GM18870 (cell line): Measurements from ENCODE around the gene B4GALT5.

Experiments
- ATAC-seq: cut with Tn5 transposase; IDR thresholded peaks from one replicate; pipeline ENCODE4 v1.9.1; 2021; ENCODE audit warnings: moderate library complexity; ENCODE audit not compliant: unreplicated experiment

Gene B4GALT5

GRCh38 chr20:49660912-49661311, 52.8 kb downstream of the B4GALT5 start:
- no peak for ATAC-seq

DNA sequence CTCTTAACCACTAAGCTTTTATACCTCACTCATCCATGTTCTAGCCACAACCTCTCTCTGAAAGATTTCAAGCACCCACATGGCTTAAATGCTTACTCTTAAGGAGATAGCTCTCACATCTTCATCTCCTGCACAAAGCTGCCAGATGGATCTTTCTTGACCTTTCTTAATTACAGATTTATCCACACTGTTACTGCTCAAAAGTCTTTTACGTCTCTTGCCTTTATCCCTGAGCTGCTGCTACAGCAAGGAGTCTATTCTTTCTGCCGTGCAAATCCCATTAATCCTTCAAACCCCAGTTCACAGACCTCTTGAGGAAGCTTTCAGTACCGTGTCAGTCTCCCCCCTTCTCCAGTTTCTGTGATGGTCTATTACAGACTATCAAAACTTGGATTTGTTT, 54.6 kb downstream of the B4GALT5 start:
- no peak for ATAC-seq

DNA sequence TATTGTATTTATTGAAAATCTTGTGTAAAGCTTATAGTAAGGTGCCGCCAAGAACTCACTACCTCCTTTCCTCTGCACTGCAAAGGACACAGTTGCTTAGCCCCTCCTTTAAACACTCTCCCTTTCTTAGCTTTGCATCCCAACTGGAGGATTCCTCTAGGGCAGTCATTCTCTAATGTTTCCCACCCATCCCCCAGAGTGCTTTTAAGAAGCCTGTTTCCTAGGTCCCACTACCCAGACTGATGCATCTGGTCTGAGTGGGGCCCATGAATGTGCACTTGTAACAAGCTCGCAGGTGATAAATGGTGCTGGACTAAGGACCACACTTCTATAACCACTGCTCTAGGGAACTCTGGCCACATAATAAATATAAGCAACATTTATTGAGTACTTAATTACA, 55.2 kb downstream of the B4GALT5 start:
- no peak for ATAC-seq

GRCh38 chr20:49657118-49657901, 56.4 kb downstream of the B4GALT5 start:
- no peak for ATAC-seq

GRCh38 chr20:49656304-49656703, 57.4 kb downstream of the B4GALT5 start:
- ATAC-seq, result no peak

- ATAC-seq, result no peak
These were observed 59.7 kb downstream of the B4GALT5 start for GRCh38 chr20:49653925-49654434.

DNA sequence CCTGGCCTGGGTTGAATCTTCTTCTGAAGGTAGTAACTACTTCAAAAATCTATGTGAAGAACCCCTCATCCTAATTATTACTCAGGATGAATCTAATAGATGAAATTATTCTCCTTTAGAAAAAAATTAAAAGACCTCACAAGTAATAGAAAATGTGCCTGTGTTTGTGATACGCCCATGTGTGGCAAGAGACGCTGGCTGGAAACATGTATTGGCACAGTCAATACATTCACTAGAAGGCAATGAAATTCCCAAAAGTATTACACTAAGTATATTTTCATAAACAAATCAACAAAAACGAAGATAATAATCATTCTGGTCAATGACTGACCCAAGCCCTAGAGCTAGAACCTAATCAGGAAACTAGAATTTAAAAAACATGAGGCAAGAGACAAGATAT, 64.0 kb downstream of the B4GALT5 start:
- ATAC-seq, result no peak

- no peak for ATAC-seq
These were observed 66.1 kb downstream of the B4GALT5 start for GRCh38 chr20:49647550-49647949.

GRCh38 chr20:49646528-49646927, 67.2 kb downstream of the B4GALT5 start:
- ATAC-seq, result no peak

DNA sequence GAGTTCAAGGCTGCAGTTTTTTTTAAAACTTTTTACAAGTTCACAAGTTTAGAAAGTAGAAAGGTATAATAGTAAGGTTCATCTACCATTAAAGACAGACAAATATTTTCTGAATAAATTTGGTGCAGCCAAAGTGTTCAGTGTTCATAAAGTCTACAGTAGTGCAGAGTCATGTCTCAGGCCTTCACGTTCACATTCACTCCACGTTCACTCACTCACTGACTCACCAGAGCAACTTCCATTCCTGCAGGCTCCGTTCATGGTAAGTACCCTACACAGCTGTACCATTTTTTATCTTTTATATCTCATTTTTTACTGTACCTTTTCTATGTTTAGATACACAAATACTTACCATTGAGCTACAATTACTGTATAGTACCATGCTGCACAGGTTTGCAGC, 67.6 kb downstream of the B4GALT5 start:
- ATAC-seq, result no peak

DNA sequence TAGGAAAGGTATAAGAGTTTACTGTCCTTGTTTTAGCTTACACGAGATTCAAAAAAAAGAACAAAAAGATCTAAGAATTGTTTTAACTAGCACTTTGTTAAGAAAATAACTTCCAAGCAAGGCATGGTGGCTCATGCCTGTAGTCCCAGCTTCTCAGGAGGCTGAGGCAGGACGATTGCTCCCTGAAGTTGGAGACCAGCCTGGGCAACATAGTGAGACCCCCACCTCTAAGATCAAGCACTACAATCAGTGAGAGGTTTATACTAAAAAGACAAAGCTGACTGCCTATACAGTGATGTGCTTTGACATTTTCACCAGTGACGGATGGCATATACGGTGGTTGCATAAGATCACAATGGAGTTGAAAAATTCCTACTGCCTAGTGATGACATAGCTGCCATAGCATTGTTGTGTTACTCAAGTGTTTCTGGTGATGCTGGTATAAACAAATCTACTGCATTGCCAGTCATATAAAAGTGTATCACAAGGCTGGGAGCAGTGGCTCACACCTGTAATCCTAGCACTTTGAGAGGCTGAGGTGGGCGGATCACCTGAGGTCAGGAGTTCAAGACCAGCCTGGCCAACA, 68.6 kb downstream of the B4GALT5 start:
- ATAC-seq, result no peak

GRCh38 chr20:49642816-49643215, 70.9 kb downstream of the B4GALT5 start:
- no peak for ATAC-seq

DNA sequence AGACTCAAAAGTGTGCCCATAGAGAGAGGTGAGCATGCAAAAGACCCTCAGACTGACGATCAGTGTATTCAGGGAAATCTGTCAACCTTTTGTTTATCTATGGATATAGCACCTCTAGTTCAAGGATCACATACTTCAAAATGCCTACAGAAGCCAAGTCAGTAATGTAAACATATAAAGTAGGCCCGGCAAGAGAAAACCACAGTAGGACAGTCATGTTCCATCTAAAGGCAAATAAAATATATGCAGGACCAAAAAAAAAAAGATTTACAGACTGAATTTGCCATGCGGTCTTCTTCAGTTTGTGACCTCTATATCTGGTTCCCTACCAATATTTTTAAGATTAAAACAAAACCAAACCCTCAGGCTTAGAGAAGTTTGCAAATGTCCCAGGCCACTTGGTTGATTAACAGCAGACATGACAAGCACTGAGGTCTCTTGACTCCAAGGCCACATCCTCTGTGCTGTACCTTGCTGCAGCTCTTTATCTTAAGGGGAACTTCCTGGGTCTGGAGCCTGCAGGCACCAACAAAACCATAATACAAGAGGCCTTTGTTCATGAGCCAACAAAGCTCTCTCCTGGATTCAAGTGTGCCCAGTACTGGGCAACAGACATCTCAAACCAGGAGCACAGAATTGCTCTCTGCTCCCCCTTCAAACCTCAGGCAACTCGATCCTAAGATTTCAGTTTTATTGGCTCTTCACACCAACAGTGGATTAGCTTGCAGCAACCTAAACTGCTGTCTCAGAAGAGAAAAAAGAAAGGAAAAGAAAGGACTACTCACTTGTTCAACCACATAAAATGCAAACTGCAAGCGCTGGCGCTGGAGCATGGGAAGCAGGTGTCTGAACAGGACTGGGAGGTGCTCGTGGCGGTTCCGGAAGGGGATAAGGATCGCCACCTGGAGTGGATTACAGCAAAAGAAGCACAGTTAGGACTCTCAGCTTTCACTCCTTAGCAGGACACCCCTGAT, 71.7 kb downstream of the B4GALT5 start:
- no peak for ATAC-seq

GRCh38 chr20:49637046-49637637, 76.5 kb downstream of the B4GALT5 start:
- no peak for ATAC-seq

- ATAC-seq, result no peak
These were observed 77.2 kb downstream of the B4GALT5 start for GRCh38 chr20:49636447-49636846.

GRCh38 chr20:49635866-49636265, 77.8 kb downstream of the B4GALT5 start:
- ATAC-seq, result no peak

- ATAC-seq, result no peak
These were observed 78.5 kb downstream of the B4GALT5 start for GRCh38 chr20:49635166-49635565.

DNA sequence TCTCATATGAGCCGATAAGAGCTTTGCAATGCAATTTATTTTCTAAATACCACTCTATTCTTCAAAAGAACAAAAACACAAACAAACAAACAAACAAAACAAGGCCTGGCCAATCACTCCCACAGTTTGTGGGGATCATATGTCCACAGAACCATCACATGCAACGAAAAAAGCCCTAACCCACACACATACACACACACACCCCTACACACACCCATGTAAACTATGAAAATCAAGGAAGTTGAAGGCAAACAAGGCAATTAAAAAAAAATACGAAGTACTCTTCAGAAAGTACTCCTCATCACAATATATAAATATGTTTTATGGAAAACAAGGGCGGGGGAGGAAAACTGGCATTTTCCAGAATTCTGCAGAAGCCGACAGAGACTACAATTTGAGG, 79.6 kb downstream of the B4GALT5 start:
- no peak for ATAC-seq

- ATAC-seq, result no peak
These were observed 80.0 kb downstream of the B4GALT5 start for GRCh38 chr20:49633643-49634042.

- no peak for ATAC-seq
These were observed 80.7 kb downstream of the B4GALT5 start for GRCh38 chr20:49633023-49633422.

GRCh38 chr20:49631856-49632418, 81.7 kb downstream of the B4GALT5 start:
- no peak for ATAC-seq
